Stimulated activated CD8-positive, alpha-beta memory T cell treated with anti-CD3 and anti-CD28 coated beads, Interleukin-2, amount 100 ng/mL, for 1 hour (primary cell): ENCODE data around the gene CACNA2D3.

Source experiments
- DNase-seq, 2 donors: peaks; one replicate each; pipeline ENCODE4 v3.0.0-alpha.2; 2020; ENCODE audit warnings: low read depth in 2 of 2

Gene CACNA2D3

GRCh38 chr3:54530091-54530490 lies 407.7 kb downstream of the CACNA2D3 start:
- no peak for DNase-seq

- DNase-seq, result no peak
These were observed 408.6 kb downstream of the CACNA2D3 start for GRCh38 chr3:54530944-54531343.

DNA sequence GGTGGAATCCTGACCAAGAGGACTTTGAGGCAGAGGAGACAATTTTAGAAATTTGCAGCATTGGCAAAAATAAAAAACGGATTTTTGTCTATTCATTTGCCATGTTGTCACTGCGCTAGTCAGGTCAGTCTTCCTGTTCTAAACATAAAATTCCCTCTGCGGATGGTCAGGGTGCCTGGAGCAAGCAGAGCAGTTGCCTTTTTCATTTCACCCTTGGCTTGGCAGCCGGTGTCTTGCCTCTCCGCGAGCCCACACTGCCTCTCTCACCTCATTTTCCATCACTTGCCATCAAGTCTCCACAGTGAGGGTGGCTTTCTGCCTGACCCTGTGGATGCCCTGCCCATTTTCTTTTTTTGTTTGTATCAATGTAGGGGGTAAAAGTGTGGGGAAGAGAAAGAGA lies 409.4 kb downstream of the CACNA2D3 start:
- no peak for DNase-seq

DNA sequence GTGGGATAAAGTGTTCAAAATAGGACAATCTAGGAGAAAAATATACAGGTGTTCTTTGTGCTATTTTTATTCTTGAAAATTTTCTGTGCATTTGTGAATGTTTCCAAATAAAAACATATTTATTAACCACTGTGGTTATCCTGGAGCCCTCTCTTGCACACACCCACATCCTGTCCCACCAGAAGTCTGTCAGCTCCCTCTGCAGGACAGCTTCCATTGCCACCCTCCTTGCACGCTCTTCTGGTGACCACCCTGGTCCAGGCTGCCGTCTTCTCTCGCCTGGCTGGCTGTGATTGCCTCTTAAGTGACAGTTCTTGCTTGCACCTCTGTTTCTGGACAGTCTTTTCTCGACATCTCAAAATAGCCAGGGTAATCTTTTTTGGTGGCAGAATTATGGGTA lies 411.5 kb downstream of the CACNA2D3 start:
- DNase-seq, result no peak

DNA sequence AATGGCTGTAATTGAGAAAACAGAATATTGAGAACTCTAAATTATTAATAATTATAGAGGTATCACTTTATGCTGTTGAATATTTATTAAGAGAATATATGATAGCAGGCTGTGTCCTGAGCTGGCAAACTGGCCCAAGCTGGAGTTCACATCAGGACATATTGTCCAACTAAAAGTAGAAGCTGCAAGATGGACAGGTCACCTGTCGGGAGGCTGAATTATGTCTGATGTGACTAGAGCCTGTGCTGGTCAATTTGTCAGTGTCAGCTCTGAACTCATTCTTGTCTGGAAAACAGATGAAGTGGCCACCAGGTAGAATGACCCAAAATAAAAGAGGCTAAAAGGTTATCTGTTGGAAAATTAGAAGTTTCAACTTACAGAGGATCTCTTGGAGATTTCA lies 413.3 kb downstream of the CACNA2D3 start:
- no peak for DNase-seq

DNA sequence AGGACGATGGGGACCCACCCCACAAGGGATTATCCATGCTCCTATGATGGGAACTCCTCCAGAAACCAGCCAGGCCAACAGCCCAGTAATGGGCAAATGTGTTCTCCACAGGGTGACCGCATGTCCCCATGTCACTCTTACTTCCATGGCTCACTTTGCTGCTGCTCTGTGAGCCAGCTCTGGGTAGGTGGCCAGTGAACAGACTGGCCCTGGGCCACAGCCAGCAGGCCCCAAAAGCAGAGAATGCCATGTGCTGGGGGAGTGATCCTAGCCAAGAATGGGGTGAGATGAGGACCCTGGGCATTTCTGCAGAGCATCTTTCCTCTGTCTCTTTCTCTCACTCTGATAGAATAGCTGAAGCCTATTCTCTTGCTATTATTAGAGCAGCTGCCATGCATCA lies 414.1 kb downstream of the CACNA2D3 start:
- DNase-seq, result no peak

DNA sequence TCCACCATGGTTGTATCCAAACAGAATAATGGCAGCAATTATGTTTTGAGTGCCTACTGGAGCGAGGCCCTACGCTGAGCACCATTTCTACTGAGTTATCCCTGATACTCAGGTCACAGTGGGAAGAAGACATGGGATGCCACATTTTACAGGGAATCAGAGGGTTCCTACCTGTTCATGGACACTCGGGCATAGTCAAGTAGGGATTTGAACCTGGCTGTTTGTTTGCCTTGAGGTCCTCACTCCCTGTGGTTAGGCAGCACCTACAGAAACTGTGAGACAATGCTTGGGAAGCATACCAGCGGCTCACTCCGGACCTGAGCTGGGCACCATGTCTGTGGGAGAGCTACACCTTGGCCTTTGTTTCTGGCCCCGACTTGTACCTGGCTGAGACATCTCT lies 415.2 kb downstream of the CACNA2D3 start:
- DNase-seq, result no peak

DNA sequence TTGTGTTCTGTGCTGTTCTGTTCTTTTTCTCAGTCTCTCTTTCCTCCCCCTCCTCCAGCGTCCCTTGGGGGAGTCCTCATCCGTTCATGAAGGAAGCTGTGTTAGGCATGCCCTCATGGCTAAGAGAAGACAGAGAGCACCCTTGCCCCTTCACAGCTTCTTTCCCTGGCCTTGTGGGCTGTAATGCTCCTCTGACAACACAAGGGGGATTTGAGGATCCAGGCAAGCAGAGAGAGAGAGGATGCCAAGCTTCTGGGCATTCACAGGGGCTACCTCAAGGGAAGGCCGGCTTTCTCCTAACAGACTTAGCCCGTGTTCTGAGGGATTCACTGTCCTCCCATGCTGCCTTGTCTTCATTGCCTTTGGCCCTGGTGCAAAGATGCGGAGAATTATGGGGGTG lies 416.0 kb downstream of the CACNA2D3 start:
- DNase-seq, result no peak

DNA sequence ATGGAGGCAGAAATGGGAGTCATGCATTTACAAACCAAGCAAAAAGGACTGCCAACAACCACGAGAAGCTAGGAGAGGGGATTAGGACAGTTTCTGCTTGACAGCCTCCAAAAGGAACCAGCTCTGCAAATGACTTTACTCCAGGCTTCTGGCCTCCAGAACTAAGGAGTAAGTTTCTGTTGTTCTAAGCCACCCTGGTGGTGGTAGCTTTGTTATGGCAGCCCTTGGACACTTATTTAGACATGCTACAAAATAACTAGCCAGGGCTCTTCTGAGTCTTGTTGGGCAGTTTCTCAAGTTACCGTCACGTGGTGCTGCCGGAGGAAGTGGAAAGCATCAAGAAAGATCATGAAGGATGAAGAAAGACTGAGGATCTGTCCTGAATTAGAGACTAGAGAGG lies 419.0 kb downstream of the CACNA2D3 start:
- DNase-seq, result no peak

- DNase-seq, result no peak
These were observed 421.1 kb downstream of the CACNA2D3 start for GRCh38 chr3:54543446-54543845.

GRCh38 chr3:54547051-54547450 lies 424.7 kb downstream of the CACNA2D3 start:
- DNase-seq, result no peak

DNA sequence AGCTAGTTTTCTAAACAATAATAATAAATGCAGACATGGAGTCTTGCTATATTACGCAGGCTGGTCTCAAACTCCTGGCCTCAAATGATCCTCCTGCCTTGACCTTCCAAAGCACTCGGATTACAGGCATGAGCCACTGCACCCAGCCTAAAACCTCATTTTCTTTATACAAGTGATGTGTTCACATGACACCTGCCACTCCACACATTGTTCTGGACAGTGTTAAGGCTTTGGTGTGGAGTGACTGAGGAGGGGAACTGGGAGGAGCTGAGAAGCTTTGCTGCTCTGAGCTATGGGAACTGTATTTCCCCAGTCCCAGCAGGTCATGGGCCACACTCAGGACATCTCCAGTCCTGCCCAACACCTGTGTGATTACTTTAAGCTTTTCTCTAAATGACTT lies 425.5 kb downstream of the CACNA2D3 start:
- DNase-seq, result no peak

DNA sequence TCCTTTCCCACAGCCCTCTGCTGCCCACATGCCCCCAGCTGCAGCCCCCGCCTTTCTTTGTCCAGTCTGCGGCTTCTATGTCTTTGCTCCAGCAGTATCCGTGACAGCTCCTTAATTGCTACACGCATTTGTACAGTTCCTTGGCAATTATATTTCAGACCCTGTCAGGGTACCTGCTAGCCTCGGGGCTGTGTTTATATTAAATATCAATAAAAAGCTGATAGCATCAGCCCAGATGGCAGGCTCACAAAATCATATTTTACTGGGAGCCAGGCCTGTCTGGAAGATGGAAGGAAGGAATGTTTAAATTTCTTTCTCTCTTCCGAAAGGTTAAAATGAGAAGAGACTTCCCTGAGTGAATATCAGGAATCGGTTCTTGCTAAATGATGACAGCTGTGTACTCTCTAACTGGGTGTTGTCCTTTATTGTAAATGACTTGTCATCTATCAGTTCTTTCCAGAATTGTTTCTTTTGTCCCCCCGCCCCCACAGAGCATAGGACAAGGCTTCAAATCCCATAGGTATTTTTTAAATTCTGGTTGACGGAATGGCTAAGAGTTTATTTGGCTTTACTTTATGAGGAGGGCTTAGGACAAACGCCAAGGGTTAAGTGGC lies 427.4 kb downstream of the CACNA2D3 start:
- DNase-seq, result no peak

DNA sequence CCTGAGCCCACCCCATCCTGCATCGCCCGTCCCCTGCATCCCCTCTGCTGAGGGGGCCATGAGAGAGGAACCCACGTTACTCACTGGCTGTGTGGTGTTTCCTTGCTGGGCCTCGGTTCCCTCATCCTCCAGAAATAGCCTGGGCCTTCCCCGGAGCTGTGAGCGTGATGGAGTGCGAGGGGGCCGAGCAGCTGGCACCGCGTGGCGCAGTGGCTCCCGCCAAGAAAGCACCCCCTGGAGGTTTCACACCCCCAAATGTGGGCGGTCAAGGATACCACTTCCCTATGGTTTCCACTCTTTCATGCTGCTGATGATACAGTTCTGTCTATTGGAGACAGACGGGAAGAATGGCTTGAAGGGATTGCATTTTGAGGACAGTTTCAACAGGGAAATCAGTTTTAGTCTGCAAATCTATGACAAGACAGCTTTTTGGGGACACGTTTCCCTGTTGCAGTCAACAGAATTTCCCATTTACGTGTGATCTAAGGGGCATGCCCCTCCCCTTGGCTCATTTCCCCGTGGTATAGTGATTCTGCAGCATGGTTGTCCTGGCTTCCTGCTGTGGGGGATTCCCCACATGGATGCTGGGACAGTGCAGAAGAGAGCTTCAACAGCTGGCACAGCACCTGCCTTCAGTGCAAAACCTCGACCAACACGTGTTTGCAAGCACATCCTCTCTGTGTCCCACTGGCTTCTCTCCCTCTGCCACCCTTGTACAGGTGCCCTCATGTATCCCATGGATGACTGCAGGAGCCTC lies 428.0 kb downstream of the CACNA2D3 start:
- DNase-seq, result no peak

DNA sequence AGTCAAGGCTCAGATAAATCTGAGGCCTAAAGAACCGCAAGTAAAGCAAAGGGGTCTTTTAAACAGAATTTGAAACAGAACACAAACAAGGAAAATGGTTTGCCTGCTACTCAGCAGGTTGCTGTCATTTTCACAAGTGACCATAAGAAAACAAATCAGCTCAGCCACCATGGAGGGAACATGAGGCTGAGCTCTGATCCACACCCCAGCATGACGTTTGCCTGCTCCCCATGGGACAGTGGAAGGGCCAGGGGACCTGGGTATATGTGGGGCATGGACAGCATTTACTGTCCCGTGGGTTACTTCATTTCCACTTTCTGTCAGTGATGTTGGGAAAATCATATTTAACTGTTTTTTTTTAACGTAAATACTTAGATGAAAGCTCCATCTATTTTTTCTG lies 434.3 kb downstream of the CACNA2D3 start:
- no peak for DNase-seq

DNA sequence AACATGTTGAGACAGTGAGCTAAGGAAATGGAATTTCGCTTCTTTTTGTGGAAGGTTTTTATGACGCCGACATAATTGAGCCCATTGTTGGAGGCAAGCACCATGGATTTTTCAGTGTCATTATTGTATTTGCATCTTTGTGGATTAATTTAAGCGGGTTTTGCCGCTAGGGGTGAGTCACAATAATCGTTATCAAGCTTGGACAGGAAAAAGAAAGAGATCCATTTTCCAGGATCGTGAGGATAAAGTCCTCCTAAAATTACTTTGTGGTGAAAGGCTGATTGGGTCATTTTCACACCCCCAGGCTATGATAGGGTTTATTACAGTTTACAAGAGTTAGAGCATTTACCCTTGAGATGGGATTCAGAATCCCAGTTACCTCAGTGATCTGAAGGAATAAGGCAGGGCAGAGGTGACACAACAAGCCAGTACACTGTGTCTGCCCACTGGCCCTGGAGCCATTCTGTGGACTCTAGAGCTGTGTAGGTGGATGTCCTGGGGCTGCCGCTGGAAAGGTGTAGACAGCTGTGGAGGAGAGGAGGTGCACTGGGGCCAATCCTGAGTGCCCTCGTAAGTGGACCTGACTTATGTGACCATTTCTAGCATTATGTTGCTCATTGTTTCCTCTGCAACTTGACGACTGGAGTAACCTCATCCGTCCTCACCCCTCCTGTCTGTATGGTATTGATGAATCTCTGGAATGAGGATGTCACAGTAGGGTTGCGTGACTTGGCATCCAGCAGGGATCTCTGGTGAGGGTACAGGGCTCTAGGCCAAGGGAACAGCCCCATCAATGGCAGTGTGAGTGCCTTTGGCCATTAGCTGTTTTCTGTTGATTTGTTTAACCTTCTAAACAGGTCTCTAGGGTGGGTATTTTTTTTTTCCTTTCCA lies 435.4 kb downstream of the CACNA2D3 start:
- DNase-seq, result no peak

- DNase-seq, result no peak
These were observed 441.3 kb downstream of the CACNA2D3 start for GRCh38 chr3:54563501-54564200.

- no peak for DNase-seq
These were observed 442.1 kb downstream of the CACNA2D3 start for GRCh38 chr3:54564374-54564925.

GRCh38 chr3:54565956-54566355 lies 443.6 kb downstream of the CACNA2D3 start:
- DNase-seq, result no peak

DNA sequence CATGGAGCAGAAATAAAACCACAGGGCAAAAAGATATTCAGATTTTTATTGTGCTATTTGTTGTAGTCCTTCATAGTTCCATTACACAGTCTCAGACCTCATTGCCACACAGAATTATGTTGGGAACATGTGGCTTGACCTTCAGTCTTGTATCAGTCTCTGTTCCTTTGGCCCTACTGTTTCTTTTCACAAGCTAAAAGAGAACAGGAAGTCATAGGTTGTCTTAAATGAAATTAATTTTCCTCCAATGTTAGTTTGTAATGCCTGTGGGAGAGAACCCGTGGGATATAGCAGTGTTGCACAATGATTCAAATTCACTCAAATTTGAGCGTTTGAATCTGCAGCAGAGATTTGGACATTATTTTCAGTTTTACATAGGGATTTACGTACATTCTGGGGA lies 445.6 kb downstream of the CACNA2D3 start:
- DNase-seq, result no peak

DNA sequence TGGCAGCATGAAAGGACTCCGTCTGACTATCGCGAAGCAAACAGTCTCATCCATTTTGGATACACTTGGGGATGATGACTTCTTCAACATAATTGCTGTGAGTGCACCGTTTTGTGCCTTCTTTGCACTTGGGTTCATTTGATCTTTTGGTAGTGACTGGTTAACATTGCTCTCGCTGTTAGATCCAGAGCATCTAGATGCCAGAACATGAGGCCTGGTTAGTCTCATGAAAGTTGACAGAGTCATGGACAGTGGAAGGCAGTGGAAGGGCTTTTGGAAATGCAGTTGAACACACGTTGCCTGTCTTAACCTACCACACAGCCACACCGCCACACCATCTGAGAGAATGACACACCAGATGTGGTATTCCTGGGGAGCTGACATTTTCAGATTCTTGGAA lies 447.7 kb downstream of the CACNA2D3 start:
- DNase-seq, result no peak
